Eye (tissue), 1 donor: ENCODE data around the gene WTAP.
"Not testable (repeated sequence)": the region's sequence is repeated elsewhere in the genome, so short reads cannot be mapped to it uniquely, and the experiment has no call there.

ENCODE experiments used
- DNase-seq: peaks from one replicate; pipeline ENCODE4 v3.0.0-alpha.2; 2015

Gene WTAP

DNA sequence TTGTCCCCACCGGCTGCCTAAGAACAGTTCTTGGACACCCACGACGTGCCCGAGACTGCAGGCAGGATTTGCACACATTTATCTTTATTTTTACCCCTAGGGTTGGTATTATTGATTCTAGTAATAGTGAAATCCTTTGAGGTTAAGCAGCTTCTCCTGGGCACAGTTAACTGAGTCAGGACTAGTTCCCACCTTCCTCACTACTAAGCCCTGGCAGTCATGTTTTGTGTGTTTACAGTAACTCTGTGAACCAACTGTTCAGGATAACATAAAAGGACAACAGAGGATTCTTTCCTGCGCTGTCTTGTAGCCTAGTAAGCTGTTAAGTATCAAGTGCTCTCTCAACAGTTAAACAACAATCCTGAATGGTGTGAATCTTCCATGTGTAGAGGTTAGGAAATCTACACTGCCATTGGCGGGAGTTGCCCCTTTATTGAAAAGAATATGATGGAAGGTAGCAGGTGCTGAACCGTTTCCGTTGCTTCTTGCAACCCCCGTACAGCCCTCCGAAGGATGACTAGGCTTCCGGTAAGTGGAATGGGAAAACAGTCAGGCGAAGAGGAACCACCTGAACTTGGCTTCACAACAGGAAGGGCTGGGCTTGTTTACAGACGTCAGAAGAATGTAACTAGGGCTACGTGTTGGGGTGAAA, 33.3 kb upstream of the WTAP start:
- no peak for DNase-seq

DNA sequence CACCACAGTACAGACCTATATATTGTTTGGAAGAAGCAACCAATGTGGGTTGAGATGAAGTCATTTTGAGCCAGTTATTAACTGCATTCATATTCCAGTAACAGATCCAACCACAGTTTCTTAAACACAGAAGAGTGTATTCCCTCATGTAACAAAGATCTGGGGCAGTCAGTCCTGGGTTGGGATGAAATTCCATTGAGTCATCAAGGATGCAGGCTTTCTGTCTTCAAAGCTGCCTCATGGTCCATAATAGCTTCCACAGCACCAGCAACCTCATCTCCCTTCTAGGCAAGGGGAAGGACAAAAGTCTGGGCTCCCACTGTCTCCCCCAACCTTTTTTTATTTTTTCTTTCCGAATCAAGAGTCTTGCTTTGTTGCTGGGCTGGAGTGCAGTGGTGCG, 31.3 kb upstream of the WTAP start:
- DNase-seq: no peak

DNA sequence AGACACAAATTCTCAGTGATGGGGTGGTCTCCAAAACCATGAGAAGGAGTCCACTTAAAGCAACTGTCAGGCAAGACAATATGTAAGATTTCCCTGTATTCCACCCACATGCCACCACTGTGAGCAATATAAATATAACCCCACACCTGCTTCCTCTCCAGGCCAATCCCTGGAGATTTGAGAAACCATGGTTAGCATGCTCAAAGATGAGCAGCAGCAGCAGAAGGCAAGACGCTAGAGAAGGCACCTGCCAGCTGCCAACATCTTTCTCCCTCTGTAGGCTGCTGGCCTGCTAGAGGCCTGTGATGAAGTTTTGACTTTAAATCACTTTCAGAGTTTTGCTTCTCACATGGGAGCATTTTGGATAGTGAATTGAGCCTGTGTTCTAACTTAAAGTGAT, 26.3 kb upstream of the WTAP start:
- no peak for DNase-seq

DNA sequence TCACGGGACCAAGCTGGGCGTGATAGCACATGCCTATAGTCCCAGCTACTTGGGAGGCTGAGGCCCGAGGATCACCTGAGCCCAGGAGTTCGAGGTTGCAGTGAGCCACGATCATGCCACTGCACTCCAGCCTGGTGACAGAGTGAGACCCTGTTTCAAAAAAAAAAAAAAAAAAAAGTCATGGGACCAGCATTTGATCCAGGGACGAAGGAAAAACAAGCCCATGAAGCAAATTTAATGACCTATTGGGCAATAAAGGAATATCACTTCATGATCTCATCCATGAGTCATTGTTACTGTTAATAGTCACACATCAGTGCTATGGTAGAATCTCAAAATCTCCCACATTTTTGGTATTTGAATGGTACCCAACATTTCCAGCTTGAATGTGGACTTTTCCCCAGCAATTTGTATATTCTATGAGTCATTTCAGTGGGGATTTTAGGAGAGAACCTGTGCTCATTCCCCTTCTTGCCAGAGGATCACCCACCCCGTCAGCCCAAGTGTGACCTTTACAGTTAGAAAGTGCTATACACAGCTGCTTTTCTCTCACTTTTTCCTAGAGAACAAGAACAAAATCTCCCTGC, 25.8 kb upstream of the WTAP start:
- DNase-seq: no peak

DNA sequence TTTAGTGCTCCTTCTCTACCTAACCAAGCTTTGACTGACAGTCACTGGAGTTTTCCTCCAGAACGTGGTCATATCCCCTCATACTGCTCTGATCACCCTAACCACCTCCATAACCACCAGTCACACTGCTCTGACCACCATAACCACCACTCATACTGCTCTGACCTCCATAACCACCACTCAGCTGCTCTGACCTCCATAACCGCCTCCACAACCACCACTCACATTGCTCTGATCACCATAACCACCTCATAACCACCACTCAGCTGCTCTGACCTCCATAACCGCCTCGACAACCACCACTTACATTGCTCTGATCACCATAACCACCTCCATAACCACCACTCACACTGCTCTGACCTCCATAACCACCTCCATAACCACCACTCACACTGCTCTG, 16.7 kb upstream of the WTAP start:
- DNase-seq: not testable (repeated sequence)

DNA sequence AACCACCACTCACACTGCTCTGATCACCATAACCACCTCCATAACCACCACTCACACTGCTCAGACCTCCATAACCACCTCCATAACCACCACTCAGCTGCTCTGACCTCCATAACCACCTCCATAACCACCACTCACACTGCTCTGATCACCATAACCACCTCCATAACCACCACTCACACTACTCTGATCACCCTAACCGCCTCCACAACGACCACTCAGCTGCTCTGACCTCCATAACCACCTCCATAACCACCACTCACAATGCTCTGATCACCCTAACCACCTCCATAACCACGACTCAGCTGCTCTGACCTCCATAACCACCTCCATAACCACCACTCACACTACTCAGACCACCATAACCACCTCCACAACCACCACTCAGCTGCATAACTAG, 14.9 kb upstream of the WTAP start:
- DNase-seq: not testable (repeated sequence)

DNA sequence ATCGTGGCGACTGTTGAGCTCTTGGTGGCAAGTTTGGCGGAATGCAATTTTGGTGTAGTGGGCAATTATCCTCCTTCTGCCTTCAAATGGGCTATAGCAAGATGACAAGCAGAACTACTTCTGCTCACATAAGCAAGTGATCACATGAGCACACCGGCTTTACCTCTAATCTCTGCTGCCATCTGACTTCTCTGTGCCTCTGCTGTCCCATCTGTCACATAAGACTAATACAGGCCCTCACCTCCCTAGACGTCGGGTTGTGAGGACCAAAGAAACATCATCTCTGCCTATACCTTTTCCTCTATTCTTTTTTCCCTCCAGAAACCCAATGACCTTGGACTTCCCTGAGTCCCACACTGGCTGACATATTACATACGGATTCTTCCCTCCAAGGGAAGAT, 13.3 kb upstream of the WTAP start:
- no peak for DNase-seq

DNA sequence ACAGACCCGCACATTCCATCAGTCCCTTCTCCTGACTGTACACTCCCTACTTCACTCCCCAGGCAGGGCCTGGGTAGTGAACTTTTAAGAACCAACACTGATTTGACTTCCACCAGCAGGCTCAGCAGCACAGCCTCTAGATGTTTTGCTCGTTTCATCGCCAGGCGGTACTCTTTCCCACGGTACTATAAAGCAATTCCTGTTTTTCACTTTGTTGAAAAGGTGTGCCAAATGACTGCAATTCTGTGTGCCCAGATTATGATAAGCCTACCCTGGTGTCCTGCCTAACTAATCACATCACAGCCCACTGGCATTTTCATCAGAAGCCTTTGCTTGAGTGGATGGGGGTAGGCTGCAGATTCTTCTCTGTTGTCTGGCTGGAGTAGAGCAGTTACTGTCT, 12.9 kb upstream of the WTAP start:
- DNase-seq: no peak

DNA sequence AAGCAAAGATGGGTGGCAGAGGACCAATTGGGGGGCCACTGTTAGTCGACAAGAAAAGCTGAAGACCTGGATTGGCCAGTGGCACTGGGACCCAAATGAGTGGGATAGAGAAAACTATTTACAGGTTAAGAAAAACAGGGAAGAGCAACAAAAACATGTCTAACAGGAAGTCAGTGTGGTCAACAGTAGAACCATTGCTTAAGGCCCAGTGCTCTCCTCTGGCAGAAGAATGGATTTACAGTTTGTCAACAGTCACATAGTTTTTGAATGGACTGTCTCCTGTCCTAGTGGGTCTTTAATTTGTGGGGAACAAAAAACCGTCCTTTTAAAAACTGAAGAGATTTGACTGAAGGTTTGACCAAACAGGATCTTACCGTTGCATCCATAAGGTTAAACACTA, 12.1 kb upstream of the WTAP start:
- no peak for DNase-seq

DNA sequence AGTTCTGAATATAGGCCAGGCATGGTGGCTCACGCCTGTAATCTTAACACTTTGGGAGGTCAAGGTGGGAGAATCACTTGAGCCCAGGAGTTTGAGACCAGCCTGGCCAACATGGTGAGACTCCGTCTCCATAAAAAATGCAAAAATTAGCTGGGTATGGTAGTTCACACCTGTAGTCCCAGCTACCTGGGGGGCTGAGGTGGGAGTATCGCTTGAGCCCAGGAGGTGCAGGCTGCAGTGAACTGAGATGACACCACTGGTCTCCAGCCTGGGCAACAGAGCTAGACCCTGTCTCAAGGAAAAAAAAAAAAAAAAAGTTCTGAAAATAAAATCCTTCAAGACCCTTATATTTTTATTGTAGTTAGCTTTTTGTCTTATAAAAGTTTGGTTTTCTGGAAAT, 11.7 kb upstream of the WTAP start:
- DNase-seq: no peak

DNA sequence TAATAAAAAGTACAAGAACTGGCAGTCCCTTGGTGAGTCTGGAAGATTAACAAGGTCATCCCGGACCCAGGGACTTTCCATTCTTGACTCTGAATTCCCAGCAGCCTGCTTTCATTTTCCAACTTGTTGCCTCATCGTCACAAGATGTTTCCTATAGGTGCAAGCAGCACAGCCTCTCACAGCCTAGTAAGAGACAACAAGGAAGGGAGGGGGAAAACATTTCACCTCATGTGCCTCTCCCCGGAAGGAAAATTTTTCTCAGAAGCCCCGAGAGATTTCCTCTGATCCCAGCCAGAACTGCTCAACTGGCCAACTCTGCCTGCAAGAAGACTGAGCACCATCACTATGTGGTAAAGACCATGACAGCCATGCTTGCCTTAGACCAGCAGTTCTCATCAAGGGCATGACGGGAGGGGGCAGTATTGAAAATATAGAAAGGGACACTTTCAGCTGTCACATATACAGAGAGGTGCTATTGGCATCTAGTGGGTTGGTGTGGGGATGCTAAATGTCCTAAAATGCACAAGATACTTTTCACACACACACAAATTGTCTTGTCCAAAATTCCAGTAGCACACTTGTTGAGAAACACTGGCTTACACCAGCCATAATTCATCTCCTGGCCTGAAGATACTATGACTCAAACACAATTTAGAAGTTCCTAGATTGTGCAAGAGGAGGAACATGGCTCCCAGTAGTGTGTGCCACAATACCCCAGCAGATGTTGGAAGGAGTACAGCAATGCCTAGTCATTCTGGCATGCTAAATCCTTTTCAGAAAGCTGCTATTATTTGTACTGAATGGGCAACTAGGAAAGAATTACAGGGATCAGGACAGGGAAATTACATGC, 10.8 kb upstream of the WTAP start:
- no peak for DNase-seq

DNA sequence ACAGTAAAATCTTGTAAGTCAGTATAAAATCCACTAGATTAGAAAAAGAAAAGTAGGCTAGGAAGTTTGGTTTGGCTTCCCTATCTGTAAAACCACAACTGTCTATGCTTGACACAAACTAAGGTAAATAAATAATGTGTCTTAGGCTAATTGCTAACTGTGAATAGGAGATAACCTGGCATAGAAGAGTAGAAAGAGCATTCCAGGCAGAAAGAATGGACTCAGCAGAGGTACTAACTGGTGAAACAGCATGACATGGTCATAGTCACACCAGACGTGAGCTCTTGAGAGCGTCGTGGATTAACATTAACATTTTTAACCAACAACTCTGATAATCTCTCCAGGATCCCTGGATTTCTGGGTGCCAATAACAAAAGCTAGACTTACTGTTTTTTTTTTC, 8.7 kb upstream of the WTAP start:
- DNase-seq: no peak

DNA sequence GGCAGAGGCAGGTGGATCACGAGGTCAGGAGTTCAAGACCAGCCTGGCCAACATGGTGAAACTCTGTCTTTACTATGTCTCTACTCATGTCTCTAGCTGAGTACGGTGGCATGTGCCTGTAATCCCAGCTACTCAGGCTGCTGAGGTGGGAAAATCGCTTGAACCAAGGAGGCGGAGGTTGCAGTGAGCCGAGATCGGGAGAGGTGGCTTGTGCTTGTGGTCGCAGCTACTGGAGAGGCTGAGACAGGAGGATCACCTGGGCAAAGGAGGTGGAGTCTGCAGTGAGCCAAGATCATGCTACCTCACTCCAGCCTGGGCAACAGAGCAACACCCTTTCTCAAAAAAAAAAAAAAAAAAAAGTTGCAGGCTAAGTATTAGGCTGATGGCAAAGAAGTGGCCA, 8.0 kb upstream of the WTAP start:
- DNase-seq: no peak

DNA sequence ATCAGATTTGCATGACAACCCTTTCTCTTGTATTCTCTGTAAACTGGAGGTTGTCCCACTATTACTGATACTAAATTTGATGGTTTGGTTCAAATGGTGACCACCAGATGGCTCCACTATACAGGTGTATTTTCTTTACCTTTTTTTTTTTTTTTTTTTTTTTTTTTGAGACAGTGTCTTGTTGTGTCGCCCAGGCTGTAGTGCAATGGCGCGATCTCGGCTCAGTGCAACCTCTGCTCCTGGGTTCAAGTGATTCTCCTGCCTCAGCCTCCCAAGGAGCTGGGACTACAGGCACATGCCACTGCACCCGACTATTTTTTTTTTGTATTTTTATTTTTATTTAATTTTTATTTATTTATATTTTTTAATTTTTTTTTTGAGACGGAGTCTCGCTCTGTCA, 6.6 kb upstream of the WTAP start:
- DNase-seq: peak; percentile 33

DNA sequence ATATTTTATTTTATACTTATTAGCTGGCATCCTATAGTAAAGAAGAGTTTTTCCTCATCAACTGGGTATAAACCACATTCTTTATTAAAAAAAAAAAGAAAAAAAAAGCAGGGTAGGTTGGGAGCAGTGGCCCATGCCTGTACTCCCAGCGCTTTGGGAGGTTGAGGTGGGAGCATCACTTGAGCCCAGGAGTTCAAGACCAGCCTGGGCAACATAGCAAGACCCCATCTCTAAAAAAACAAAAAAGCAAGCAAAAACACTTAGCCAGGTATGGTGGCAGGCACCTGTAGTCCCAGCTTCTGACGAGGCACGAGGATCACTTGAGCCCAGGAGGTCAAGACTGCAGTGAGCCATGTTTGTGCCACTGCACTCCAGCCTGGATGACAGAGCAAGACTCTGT, 5.3 kb upstream of the WTAP start:
- not testable (repeated sequence) for DNase-seq

DNA sequence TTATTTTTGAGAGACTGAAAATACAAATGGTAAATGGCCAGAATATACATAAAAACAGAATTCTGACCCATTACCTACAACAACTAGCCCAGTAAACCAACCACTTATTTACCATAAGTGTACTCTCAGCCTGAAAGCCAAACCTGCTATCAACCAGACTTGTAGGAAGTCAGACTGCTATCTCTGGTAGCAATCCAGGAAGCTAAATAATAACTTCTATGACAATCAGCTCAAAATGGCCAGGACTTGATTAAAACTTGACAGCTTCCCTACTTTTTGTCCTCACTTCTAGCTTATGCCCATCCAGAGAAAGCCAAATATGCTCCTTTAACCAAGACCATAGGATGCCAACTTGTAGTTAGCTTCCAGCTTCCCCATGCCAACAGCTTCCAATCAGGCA, 4.7 kb upstream of the WTAP start:
- no peak for DNase-seq

DNA sequence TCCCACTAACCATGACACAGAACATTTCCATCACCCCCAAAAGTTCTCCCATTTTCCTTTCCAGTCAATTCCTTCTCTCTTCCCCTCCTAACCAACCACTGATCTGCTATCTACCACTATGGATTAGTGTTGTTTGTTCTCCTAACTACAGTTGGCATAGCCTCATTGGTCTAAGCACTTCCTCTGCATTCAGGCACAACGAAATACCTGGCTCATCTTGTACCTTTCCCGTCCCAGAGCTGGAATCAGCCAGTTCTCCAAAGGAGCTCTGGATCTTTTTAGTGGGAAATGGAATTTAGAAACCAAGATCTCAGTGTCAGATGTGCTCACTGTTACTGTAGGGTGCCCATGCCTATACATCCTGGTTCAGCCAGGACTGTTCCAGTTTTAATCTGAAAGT, 4.0 kb upstream of the WTAP start:
- DNase-seq: no peak

DNA sequence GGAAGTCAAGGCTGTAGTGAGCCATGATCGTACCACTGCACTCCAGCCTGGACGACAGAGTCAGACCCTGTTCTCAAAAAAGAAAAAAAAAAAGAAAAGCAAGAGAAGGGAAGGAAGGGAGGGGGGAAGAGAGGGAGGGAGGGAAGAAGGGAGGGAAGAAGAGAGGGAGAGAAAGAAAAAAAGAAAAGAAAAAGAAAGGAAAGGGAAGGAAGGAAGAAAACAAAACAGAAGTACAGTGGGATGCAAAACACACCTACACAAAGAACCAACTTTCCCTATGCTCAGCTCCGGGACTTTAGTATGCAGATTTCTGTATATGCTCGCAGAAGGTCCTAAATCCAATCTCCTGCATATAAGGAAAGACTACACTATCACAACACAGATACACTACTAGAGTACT, 2.5 kb upstream of the WTAP start:
- DNase-seq: no peak

DNA sequence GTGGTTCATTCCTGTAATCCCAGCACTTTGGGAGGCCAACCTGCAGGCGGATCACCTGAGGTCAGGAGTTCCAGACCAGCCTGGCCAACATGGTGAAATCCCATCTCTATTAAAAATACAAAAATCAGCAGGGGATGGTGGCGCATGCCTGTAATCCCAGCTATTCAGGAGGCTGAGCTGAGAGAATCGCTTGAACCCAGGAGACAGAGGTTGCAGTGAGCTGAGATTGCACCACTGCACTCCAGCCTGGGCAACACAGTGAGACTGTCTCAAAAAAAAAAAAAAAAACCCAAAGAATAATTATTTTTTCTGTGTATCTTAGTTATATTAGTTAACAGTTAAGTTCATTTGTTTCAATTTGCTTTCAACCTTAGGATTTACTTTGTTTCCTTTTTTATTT, 2.1 kb upstream of the WTAP start:
- not testable (repeated sequence) for DNase-seq

DNA sequence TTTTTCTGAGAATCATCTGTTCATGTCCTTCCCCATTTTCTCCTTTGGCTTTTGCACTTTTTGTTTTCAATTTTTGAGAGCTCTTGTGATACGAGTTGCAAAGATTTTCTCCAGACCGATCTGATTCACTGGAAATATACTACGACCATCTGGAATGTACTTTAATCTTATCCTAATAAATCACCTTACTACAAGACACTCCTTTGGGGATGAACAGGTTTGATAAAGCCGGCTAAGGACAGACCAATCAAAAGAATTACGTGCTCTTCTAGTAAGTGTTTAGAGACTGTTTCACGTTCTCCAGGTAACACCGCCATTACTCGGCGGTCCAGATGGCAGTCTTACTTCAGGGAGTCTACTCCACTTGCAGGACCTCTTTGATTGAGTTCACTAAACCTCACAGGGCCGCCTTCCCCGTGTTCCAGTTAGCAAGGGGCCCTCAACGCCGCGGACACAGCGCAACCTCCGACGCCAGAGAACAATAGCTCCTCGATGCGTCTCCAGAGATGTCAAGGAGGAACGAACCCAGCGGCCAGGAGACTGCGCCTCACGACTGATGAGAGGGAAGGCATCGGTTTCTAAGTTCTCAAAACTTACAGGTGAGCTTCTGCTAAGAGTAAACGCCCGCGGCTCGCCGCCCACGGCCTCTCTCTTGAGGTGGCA, 920 bp upstream of the WTAP start:
- no peak for DNase-seq

DNA sequence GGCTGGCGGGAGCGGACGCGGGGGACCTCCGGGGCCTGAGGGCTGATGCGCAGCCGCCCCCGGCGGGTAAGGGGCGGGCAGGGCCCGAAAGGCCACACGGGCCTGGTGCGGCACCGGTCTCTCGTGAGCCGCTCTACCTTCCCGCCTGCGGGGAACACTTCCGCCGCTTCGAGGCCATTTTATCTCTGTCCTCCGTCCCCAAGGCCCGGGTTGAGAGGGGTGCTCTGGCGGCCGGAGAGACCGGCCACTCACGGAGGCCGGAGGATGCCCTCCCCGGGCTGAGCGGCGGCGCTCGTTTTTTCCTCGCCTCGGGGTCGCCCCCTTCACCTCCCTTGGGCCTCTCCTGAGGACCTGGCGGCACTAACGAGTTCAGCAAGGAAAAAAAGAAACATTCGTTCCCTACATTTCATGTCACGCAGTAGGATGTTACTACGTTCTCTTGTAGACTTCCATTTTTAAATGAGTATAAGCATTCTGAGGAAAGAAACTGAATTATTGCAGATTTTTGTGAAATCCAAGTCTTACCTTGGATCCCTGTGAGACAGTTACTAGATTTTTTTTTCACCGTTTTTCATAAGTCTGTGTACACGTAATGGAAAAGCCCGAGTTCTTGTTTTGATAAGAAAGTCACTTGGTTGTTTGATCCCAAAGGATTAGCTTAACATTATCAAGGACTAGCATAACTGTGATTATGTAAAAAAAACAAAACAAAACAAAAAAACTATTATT, 575 bp downstream of the WTAP start:
- DNase-seq: peak; percentile 84

DNA sequence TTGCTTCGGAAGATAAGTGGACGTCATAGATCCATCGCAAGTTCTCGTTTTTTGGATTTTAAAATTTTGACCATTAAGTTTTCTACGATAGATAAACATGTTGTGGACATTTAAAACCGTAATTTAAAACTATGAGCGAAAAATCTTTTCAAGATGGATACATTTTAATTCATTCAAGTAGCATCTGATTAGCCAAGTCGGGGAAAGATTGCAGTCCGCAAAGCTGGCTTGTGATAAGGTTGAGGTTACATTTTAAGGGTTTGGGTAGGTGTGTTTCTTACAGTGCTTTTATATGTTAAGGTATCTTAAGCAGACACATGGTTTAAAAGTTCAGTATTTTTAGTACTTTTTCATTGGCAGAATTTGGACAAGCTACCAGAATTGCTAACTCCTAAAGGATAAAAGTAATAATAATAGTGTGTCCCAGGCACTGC, 1.2 kb downstream of the WTAP start:
- peak; percentile 54 for DNase-seq
